ENCODE results near the gene PARM1.
"Not testable (repeated sequence)": the region's sequence is repeated elsewhere in the genome, so short reads cannot be mapped to it uniquely, and the experiment has no call there.

PARM1 gene

GRCh38 chr4:74983253-74983635, 50.3 kb downstream of the PARM1 start:
- Histone ChIP-seq H2AFZ (ENCODE audit: low read length) (no peak overlapping the region), H3K4me2 (ENCODE audit: low read depth, low read length) (no peak overlapping the region), H3K9me3 (replicated peaks; ENCODE audit: insufficient read depth, low read length) (no peaks in the 10 kb centered on the region), H3K27me3 (replicated peaks; ENCODE audit: insufficient read depth, low read length) (no peaks in the 10 kb centered on the region), H3K27ac (ENCODE audit: low read length) (no peak overlapping the region), H3K79me2 (ENCODE audit: low read length) (peaks cover 14% of the 10 kb centered on the region), H3K4me1 (ENCODE audit: low read length) (no peaks in the 10 kb centered on the region), H4K20me1 (ENCODE audit: insufficient read depth, low read length) (no peaks in the 10 kb centered on the region), H3K4me3 (ENCODE audit: low read length) (no peak overlapping the region), H3K9ac (ENCODE audit: low read length) (no peak overlapping the region), H3K36me3 (replicated peaks; ENCODE audit: insufficient read depth, low read length) (no peaks in the 10 kb centered on the region), H3F3A (ENCODE audit: insufficient read depth, low read length) (no peaks in the 10 kb centered on the region), H3K9me2 (replicated peaks; ENCODE audit: insufficient read depth, low read length) (no peaks in the 10 kb centered on the region)
- no peak for TF ChIP-seq EZH2 (optimal IDR thresholded peaks at IDR 0.05; ENCODE audit: low read depth, low read length)
- TF ChIP-seq, protein P1, sequence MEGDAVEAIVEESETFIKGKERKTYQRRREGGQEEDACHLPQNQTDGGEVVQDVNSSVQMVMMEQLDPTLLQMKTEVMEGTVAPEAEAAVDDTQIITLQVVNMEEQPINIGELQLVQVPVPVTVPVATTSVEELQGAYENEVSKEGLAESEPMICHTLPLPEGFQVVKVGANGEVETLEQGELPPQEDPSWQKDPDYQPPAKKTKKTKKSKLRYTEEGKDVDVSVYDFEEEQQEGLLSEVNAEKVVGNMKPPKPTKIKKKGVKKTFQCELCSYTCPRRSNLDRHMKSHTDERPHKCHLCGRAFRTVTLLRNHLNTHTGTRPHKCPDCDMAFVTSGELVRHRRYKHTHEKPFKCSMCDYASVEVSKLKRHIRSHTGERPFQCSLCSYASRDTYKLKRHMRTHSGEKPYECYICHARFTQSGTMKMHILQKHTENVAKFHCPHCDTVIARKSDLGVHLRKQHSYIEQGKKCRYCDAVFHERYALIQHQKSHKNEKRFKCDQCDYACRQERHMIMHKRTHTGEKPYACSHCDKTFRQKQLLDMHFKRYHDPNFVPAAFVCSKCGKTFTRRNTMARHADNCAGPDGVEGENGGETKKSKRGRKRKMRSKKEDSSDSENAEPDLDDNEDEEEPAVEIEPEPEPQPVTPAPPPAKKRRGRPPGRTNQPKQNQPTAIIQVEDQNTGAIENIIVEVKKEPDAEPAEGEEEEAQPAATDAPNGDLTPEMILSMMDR (IDR thresholded peaks at IDR 0.05; ENCODE audit: low read length) = no peak
- TF ChIP-seq EZH2phosphoT487 (IDR thresholded peaks at IDR 0.05; ENCODE audit: low read length) = no peak
- no peak for DNase-seq

DNA sequence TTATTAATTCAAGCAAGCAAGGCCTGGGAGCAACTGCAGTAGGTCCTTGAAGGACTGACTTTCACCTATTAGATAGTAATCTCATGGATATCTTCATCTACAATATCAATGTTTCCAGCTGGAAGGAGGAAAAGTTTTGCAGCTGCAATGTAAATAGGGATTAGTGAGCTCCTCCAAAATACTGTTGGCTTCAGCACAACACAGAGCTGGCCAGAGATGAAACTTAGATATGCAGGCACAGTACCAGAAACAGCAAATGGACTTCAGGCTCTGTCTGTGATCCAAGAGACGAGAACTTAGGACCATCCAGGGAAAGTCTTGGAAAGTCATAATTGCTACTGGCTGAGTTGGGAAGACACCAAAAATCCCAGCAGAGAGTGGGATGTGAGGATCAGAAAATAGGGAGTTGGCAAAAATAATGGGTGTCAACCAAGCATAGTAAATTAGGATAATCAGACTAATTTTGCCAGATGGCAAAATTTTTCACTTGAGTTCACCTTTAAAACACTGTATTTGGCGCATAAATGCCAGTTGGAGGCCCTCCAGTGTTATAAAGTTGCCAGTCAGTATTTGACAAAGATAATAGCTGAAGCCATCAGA, 57.5 kb downstream of the PARM1 start:
- no peaks in the 10 kb centered on the region for H4K20me1 ChIP-seq (ENCODE audit: insufficient read depth, low read length)
- TF ChIP-seq, protein P1 (IDR thresholded peaks at IDR 0.05; ENCODE audit: low read length) = no peak
- TF ChIP-seq EZH2phosphoT487 (IDR thresholded peaks at IDR 0.05; ENCODE audit: low read length) (no peak), EZH2 (optimal IDR thresholded peaks at IDR 0.05; ENCODE audit: low read depth, low read length) (no peak)

DNA sequence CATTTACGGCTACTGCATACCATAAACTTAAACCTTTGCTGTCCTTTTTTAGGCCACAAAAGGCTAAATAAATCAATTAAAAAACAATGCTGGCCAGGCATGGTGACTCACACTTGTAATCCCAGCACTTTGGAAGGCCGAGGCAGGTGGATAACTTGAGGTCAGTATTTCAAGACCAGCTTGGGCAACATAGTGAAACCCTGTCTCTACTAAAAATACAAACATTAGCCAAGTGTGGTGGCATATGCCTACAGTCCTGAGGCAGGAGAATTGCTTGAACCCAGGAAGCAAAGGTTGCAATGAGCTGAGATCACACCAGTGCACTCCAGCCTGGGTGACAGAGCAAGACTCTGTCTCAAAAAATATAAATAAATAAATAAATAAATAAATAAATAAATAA, 61.5 kb downstream of the PARM1 start:
- not testable (repeated sequence) for H4K20me1 ChIP-seq (ENCODE audit: insufficient read depth, low read length); DNase-seq; H3K9ac ChIP-seq (ENCODE audit: low read length); H3K4me2 ChIP-seq (ENCODE audit: low read depth, low read length); H3K27ac ChIP-seq (ENCODE audit: low read length); H3K4me1 ChIP-seq (ENCODE audit: low read length); H3K36me3 ChIP-seq (replicated peaks; ENCODE audit: insufficient read depth, low read length); H3K9me2 ChIP-seq (replicated peaks; ENCODE audit: insufficient read depth, low read length); H3K27me3 ChIP-seq (replicated peaks; ENCODE audit: insufficient read depth, low read length); H2AFZ ChIP-seq (ENCODE audit: low read length); H3K9me3 ChIP-seq (replicated peaks; ENCODE audit: insufficient read depth, low read length); H3K4me3 ChIP-seq (ENCODE audit: low read length); H3F3A ChIP-seq (ENCODE audit: insufficient read depth, low read length)
- H3K79me2 ChIP-seq (ENCODE audit: low read length) = peaks cover 19% of the 10 kb centered on the region

More for the DNA sequence above, 57.5 kb downstream of the PARM1 start:
- H3K9me2 ChIP-seq (replicated peaks; ENCODE audit: insufficient read depth, low read length) = no peaks in the 10 kb centered on the region
- no peaks in the 10 kb centered on the region for H3F3A ChIP-seq (ENCODE audit: insufficient read depth, low read length)
- H3K9me3 ChIP-seq (replicated peaks; ENCODE audit: insufficient read depth, low read length) = no peaks in the 10 kb centered on the region
- no peak for DNase-seq
- H3K27me3 ChIP-seq (replicated peaks; ENCODE audit: insufficient read depth, low read length) = no peaks in the 10 kb centered on the region
- peaks cover 18% of the 10 kb centered on the region for H3K79me2 ChIP-seq (ENCODE audit: low read length)
- H3K36me3 ChIP-seq (replicated peaks; ENCODE audit: insufficient read depth, low read length) = no peaks in the 10 kb centered on the region
- H2AFZ ChIP-seq (ENCODE audit: low read length) = no peak overlapping the region
- H3K4me2 ChIP-seq (ENCODE audit: low read depth, low read length) = no peak overlapping the region
- no peaks in the 10 kb centered on the region for H3K4me1 ChIP-seq (ENCODE audit: low read length)
- no peak overlapping the region for H3K4me3 ChIP-seq (ENCODE audit: low read length)
- no peak overlapping the region for H3K9ac ChIP-seq (ENCODE audit: low read length)
- H3K27ac ChIP-seq (ENCODE audit: low read length) = no peak overlapping the region

- no peaks in the 10 kb centered on the region for H3K9me2 ChIP-seq (replicated peaks; ENCODE audit: insufficient read depth, low read length)
These were observed 64.1 kb downstream of the PARM1 start for GRCh38 chr4:74996996-74997395.

More at GRCh38 chr4:74996996-74997395, 64.1 kb downstream of the PARM1 start:
- Histone ChIP-seq H3K27ac (ENCODE audit: low read length) (no peak overlapping the region), H4K20me1 (ENCODE audit: insufficient read depth, low read length) (no peaks in the 10 kb centered on the region), H3K4me1 (ENCODE audit: low read length) (no peaks in the 10 kb centered on the region), H3K79me2 (ENCODE audit: low read length) (peaks cover 39% of the 10 kb centered on the region), H3K4me3 (ENCODE audit: low read length) (no peak overlapping the region), H3K36me3 (replicated peaks; ENCODE audit: insufficient read depth, low read length) (no peaks in the 10 kb centered on the region), H3K9ac (ENCODE audit: low read length) (no peak overlapping the region), H3K4me2 (ENCODE audit: low read depth, low read length) (no peak overlapping the region), H3F3A (ENCODE audit: insufficient read depth, low read length) (no peaks in the 10 kb centered on the region), H3K9me3 (replicated peaks; ENCODE audit: insufficient read depth, low read length) (no peaks in the 10 kb centered on the region), H2AFZ (ENCODE audit: low read length) (no peak overlapping the region), H3K27me3 (replicated peaks; ENCODE audit: insufficient read depth, low read length) (no peaks in the 10 kb centered on the region)
- TF ChIP-seq EZH2 (optimal IDR thresholded peaks at IDR 0.05; ENCODE audit: low read depth, low read length) (no peak), EZH2phosphoT487 (IDR thresholded peaks at IDR 0.05; ENCODE audit: low read length) (no peak)
- TF ChIP-seq, protein P1 (IDR thresholded peaks at IDR 0.05; ENCODE audit: low read length) = no peak
- no peak for DNase-seq

Measured in MM.1S (cell line).